Fibroblast of peridontal ligament (primary cell): ENCODE data around the gene OR1C1.
"Not testable (repeated sequence)": the region's sequence is repeated elsewhere in the genome, so short reads cannot be mapped to it uniquely, and the experiment has no call there.

ENCODE experiments used
- DNase-seq: peaks from one replicate; pipeline ENCODE4 v3.0.0-alpha.2; 2010; ENCODE audit errors: extremely low read depth

The OR1C1 gene, protein sequence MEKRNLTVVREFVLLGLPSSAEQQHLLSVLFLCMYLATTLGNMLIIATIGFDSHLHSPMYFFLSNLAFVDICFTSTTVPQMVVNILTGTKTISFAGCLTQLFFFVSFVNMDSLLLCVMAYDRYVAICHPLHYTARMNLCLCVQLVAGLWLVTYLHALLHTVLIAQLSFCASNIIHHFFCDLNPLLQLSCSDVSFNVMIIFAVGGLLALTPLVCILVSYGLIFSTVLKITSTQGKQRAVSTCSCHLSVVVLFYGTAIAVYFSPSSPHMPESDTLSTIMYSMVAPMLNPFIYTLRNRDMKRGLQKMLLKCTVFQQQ

DNA sequence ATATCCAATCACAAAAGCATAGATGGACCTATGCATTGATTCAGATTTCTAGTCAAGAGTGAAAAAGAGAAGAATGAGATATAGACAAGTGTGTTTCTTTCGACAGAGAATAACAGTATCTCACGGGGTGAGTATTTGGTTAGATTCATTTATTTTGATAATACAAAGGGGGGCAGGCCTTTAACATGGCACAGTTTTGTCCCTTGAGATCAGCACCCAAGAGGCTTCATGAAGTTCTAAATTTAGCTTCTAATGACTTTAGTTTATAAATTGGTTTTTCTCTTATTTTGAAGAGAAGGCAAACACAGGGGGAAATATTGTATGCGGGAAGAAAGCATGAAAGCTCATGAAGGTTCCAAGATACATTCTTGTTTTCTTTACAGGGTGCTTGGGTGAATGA is at the start of gene OR1C1:
Gene OR1C1 (minus strand): TSS at position 101 of the 400 bp plus-strand sequence. CDS start 2,150 bp downstream, outside the sequence.
- no peak for DNase-seq

DNA sequence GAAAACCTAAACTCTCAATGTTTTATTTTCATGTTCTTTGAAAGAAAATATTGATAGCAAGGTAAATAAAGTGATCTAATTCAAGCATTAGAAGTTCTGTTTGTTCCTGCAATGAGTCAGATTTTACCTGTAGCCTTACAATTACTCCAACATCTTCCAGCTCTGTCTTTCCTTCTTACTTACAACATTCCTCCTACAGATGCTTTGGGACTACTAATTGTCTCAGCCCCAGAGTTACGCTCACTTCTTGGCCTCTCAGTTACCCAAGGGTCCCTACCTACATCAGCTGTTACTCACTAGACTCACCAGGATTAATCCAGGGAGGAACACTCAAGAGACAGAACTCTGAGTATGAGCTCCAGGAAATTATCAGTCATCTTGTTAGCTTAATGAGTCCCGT is 37.2 kb upstream of the OR1C1 start:
- DNase-seq, result no peak

DNA sequence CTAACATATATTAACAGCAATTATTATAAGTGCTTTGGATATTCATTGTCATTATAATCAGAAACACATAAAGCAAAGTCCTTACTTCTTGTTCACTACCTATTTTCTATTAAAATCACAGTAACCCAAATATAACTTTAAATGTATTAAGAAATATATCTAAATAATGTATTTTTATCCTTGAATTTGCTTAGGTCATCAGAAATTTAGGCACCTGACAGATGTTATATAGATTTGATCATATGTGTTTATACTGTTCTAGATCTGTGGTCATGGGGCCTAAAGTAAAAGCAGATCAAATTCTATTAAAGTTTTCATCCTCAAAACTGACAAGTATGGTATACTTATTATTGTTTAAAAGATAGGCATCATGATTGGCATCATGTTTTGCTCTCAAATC is 9.2 kb upstream of the OR1C1 start:
- no peak for DNase-seq

DNA sequence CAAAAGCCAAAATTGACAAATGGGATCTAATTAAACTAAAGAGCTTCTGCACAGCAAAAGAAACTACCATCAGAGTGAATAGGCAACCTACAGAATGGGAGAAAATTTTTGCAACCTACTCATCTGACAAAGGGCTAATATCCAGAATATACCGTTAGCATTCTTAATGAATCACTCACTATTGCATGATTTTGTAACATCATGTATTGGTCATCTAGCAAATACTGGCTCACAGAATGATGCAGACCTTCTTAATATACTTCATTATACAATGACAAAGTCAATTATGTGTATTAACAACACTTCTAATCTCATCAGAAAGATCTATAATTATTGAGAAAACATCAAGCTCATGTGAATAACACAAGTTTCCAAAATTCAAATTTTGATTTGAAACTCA is 6.0 kb downstream of the OR1C1 start:
- DNase-seq, result not testable (repeated sequence)

DNA sequence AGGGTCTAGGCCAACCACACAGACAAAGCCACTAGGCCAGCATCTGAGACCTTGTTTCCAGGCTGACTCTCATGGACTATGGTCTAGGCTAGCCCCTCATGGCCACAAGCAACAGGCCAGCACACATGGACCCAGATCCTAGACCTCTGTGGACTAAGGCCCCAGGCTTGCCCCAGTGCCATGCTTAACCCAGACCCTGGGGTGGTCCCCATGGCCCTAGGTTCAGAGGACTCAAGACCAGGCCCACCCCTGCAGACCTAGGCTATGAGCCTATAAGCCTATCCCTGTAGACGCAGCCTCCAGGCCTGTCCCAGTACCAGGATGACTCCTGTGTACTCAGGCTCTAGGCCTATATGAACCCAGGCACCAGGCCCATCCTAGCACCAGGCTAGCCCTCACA is 10.5 kb downstream of the OR1C1 start:
- DNase-seq, result no peak

DNA sequence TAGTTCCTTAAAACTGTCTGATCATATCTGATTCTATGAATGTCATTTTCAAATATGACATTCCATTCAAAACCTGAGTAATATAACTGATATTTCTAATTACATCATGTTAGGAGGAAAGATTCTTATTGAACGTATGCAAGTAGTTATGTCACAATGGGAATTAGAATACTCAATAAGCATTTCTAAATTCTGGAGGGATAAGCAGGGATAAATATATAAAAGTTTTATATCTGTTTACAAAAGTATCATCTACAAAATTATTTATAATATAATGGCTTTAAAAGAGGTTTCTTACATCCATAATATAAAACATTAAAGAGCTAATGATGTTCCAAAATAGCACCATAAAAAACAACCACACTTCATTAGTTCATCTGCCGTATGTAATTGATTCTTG is 12.3 kb downstream of the OR1C1 start, which contains the start of gene OR14A2:
Gene OR14A2 (minus strand): TSS at position 101 of the 400 bp plus-strand sequence.
- DNase-seq, result no peak

DNA sequence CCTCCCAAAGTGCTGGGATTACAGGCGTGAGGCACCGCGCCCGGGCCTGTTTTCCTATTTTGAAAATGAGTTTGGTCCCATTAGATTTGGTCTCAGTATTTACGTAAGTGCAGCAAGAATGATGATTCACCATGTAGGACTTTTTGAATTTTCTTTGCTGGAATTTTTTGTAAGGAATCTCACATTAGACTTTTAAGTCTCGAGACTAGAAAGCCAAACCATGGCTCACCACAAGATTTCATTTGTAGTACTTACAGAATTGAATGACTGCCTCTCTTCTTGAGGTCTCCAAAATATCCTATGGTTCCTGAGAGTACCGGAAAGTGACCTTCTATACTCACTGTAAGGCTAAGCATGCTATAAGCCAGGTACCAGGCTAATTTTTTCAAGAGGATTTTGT is 12.7 kb downstream of the OR1C1 start:
- no peak for DNase-seq

DNA sequence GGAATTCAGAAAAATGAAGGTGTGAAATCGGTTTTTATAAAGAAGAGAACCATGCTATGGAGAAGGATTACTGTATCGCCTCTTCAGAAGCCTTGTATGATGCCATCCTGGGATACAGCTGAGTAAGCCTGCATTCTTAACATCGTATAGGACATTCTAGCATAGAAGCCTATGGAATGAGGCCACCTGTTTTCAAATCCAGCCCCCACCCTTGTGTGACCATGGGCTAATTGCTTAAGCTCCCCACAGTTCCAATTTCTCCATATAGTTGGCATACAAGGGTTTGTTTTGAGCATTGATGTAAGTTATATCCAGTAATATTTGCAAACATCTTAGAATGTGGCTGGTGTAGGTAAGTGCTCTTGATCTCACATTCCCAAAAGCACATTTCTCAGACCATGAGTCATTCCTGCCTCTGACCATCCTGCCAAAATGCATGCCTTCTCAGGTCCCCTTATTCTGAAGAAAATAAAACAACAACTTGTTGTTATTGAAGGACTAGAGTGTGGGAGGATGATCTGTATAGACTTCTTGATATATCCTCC is 13.9 kb downstream of the OR1C1 start:
- DNase-seq, result no peak

DNA sequence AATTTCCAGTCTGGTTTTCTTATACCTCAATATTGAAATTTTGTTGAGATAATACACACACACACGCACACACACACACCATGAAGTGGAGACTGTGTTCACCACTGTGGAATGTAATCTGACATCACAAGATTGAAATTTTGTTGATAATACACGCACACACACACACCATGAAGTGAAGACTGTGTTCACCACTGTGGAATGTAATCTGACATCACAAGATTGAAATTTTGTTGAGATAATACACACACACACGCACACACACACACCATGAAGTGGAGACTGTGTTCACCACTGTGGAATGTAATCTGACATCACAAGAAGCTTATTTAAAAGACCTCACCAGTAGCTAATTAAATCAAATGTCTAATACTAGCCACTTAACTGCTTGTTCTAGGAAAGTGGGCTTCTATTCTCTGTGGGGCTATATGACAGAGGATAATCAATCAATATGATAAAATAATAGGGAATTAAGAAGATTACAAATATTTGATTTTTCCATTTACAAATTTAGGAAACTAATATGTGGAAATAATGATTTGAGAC is 18.1 kb downstream of the OR1C1 start:
- not testable (repeated sequence) for DNase-seq

DNA sequence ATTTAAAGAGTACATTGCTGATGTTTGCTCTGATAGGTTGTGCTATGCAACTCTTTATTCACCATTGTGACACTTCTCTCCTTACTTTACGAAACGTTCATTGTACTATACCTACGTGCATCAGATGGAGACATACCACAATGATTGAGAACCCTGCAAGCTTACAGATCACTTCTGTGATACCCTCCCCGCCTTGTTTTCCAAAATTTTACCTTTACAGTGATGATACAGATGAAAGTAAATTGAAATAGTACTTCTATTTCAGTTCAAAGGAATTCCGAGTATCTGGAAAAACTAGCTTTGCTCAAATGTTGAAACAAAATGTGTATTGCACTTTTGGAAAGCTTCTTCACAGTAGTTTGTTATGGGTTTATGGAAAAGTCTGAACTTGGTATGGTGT is 18.6 kb downstream of the OR1C1 start:
- no peak for DNase-seq

DNA sequence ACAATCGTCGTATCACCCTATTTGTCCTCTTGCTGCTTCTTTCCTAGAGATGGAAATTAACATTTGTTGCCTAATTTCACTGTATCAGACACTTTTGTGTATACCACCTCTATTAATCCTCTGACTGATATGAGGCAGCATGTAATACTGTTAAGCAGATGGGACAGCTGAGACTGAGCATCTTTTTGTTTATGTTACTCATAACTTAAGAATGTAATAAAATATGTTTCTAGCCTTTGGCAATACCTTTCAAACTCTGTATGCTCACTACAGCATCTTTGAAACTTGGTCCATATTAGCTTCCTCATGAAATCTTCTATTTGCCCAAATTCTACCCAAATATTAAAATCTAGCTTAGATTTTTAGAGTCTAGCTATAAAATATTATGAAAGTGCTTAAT is 19.6 kb downstream of the OR1C1 start:
- DNase-seq, result no peak

DNA sequence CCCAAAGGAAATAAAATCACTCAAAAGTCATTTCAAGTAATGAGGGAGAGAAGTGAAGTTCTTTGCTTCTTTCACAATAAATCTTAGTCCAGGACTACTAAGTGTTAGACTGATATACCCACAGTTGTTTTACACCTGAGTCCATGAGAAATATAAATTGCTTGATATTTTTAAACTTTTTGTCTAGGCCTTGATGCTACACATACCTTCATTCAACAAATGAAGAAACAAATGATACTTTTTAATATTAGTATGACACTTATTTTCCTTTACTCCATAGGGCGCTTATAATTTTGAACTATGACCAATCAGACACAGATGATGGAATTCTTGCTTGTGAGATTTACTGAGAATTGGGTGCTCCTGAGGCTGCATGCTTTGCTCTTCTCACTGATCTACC is 22.0 kb downstream of the OR1C1 start, which contains the start of gene OR14K1:
Gene OR14K1 (plus strand): TSS at position 301 of the 400 bp plus-strand sequence. CDS start 0 bp downstream, at position 301.
- no peak for DNase-seq

DNA sequence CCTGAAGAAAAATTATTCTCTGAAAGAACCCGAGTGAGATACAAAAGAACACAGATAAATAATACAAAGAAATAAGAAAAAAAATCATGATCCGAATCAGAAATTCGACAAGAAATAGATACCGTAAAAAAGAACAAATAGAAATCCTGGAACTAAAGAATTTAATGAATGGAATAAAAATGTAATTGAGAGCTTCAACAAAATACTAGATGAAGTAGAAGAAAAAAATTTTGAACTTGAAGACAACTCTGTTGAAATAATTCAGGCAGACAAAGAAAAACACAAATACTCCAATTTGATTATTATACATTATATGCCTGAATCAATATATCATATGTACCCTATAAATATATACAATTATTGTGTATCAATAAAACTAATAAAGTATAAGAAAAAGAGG is 39.1 kb downstream of the OR1C1 start:
- DNase-seq, result no peak

DNA sequence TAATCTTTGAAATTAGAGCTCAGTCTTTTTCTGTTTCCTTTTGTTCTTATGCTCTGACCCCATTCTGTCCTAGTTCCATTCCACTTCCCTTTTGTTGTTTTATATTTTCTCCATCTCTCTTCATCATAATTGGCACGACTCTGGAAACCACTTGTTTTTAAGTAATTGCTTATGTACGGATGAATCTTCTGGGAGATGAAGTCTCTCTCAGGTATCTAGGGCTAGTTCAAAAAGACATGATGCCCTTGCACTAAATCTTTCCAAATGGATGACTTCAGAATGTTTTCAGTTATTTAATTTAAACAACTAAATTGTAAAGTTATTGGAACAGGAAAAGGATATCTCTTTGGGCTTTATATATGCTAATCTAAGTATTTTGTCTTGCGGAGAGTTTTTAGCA is 43.8 kb downstream of the OR1C1 start, which contains the start of gene OR6F1:
Gene OR6F1 (minus strand): TSS at position 101 of the 400 bp plus-strand sequence. CDS start 3,891 bp downstream, outside the sequence.
- DNase-seq, result no peak

DNA sequence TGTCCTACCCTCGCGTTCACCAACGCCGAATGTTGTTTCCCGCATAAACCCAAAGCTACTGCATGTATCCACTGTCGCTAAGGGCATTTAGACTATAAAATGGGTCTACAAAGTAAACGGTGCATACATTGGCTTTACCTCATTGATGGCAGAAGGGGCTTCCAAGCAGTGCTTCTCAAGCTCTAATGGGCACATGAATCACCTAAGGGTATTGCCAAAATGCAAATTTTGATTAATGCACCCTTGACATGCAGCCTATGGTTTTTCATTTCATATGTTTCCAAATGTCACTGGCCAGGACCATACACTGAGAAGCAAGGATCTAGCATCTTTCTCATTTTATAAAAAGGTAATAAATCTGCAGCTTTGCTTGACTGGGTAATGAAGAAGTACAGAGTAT is 46.6 kb downstream of the OR1C1 start:
- no peak for DNase-seq

DNA sequence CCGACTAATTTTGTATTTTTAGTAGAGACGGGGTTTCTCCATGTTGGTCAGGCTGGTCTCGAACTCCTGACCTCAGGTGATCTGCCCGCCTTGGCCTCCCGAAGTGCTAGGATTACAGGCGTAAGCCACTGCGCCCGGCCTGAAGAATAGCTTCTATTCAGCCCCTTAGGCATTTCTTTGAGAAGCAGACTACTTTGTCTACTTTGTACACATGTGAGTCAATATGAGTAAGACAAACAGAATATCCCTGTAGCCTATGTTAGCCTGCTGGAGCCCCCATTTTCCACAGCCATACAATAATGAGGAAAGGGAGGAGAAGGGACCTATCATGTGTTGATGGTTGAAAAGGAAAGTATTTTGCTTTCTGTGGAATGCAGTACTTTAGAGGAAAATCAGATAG is 49.7 kb downstream of the OR1C1 start:
- not testable (repeated sequence) for DNase-seq
